K562 (cell line): ENCODE results near the gene LMNA. TPM values are rescaled to one million over a fixed set of nuclear protein-coding genes. Genes with fewer than 3 reads are reported as not detected.

Source experiments
- ARHGAP35 ChIP-seq: fragments of 450-650 bp; IDR thresholded peaks from 2 replicates; pipeline ENCODE4 v1.6.1; 2018; ENCODE audit not compliant: partially characterized antibody
- GABPB2 ChIP-seq: fragments of 250-450 bp; sonication (Bioruptor Pico); conservative IDR thresholded peaks from 2 replicates; pipeline ENCODE4 v1.5.1; 2021; ENCODE audit warnings: mild to moderate bottlenecking
- HLTF ChIP-seq: fragments of 450-650 bp; IDR thresholded peaks from 2 replicates; pipeline ENCODE4 v1.6.1; 2016
- POLR2AphosphoS5 ChIP-seq: IDR thresholded peaks from 2 replicates; pipeline ENCODE4 v1.6.1; 2011; ENCODE audit warnings: mild to moderate bottlenecking, low read depth, low read length, moderate library complexity; ENCODE audit not compliant: control insufficient read depth, insufficient read depth
- SMARCE1 ChIP-seq: fragments of 450-650 bp; IDR thresholded peaks from 2 replicates; pipeline ENCODE4 v1.7.1; 2016; ENCODE audit warnings: mild to moderate bottlenecking
- TAF15 ChIP-seq: fragments of 200-400 bp; formaldehyde crosslinking; IDR thresholded peaks from 2 replicates; pipeline ENCODE4 v1.6.1; 2017; ENCODE audit warnings: mild to moderate bottlenecking, low read depth, low read length, moderate library complexity
- TFE3 ChIP-seq: fragments of 450-650 bp; formaldehyde crosslinking; IDR thresholded peaks from 2 replicates; pipeline ENCODE4 v1.4.0; 2020; ENCODE audit warnings: mild to moderate bottlenecking, mixed read lengths
- ZC3H8 ChIP-seq: fragments of 450-650 bp; IDR thresholded peaks from 2 replicates; pipeline ENCODE4 v1.6.1; 2017
- ZNF23 ChIP-seq: fragments of 250-450 bp; sonication (Bioruptor Pico); IDR thresholded peaks from 2 replicates; pipeline ENCODE4 v1.4.0; 2020; ENCODE audit warnings: mild to moderate bottlenecking
- ZNF282 ChIP-seq: sonication (generic); formaldehyde crosslinking; IDR thresholded peaks from 2 replicates; pipeline ENCODE4 v1.8.1; 2023; ENCODE audit warnings: missing genetic modification reagents
- ZNF354B ChIP-seq: fragments of 250-450 bp; sonication (Bioruptor Pico); IDR thresholded peaks from 2 replicates; pipeline ENCODE4 v1.4.0; 2020
- ZNF408 ChIP-seq: fragments of 250-450 bp; sonication (Bioruptor Pico); IDR thresholded peaks from 2 replicates; pipeline ENCODE4 v1.4.0; 2020; ENCODE audit warnings: low read depth, mild to moderate bottlenecking, moderate library complexity
- ZNF655 ChIP-seq: fragments of 250-450 bp; sonication (Bioruptor Pico); IDR thresholded peaks from 2 replicates; pipeline ENCODE4 v1.5.0; 2021
- polyA plus RNA-seq, 8 experiments: library from polyadenylated mRNA; depleted of rRNA in 4 of 8; stranded (reverse) in 5 of 8; unstranded in 3 of 8; fragments of >200 nt; fragmentation: Nextera tagmentation in 2 of 8; fragmentation: Illumina TruSeq in 1 of 8; extraction: Ambion mirVana in 2 of 8; extraction: Trizol in 1 of 8; gene quantifications; 2 replicates each; pipeline versions ENCODE4 v1.2.1 to v1.2.3, GENCODE V29; 2011 to 2014; ENCODE audit warnings: inconsistent platforms in 1 of 8, missing spikeins in 1 of 8
- total RNA-seq, 7 experiments: library from RNA; depleted of rRNA in 6 of 7; stranded (reverse); fragments of >200 nt in 6 of 7; fragmentation: Illumina TruSeq in 2 of 7; extraction: Trizol in 2 of 7; gene quantifications; 2 replicates each; pipeline versions ENCODE4 v1.2.1 to v1.2.3, GENCODE V29; 2011 to 2021; ENCODE audit warnings: low replicate concordance in 1 of 7
- TF ChIP-seq, protein P1 (sequence below): sonication (generic); formaldehyde crosslinking; IDR thresholded peaks from 2 replicates; pipeline ENCODE4 v1.8.0; 2022; ENCODE audit warnings: mild to moderate bottlenecking, missing genetic modification reagents
- TF ChIP-seq, protein P2 (sequence below): fragments of 250-450 bp; sonication (Bioruptor Pico); IDR thresholded peaks from 2 replicates; pipeline ENCODE4 v1.4.0; 2020
- TF ChIP-seq, protein P3 (sequence below): fragments of 450-650 bp; IDR thresholded peaks from 2 replicates; pipeline ENCODE4 v1.6.1; 2016

The LMNA gene
- total and polyA plus RNA-seq, 9 of the 15 experiments (the other 6 are each of a cell fraction or from before 2014, with no cell fraction given) = 1.00 to 347 (median 88.2) TPM

- TF ChIP-seq ZNF655 (CRISPR knock-in tag) (no peak), SMARCE1 (peak; percentile 73; the same call in 1 of the 2 replicates), ZC3H8 (no peak), HLTF (no peak; the same call in 1 of the 2 replicates), TAF15 (no peak), POLR2AphosphoS5 (peak; percentile 27; the same call in 1 of the 2 replicates), ZNF408 (no peak), ZNF23 (no peak), ARHGAP35 (no peak), GABPB2 (CRISPR knock-in tag) (no peak), ZNF354B (CRISPR knock-in tag) (no peak), TFE3 (CRISPR knock-in tag) (no peak), ZNF282 (CRISPR knock-in tag) (no peak)
- TF ChIP-seq, protein P1, sequence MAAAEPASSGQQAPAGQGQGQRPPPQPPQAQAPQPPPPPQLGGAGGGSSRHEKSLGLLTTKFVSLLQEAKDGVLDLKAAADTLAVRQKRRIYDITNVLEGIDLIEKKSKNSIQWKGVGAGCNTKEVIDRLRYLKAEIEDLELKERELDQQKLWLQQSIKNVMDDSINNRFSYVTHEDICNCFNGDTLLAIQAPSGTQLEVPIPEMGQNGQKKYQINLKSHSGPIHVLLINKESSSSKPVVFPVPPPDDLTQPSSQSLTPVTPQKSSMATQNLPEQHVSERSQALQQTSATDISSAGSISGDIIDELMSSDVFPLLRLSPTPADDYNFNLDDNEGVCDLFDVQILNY (CRISPR knock-in tag) = no peak
- TF ChIP-seq, protein P2, sequence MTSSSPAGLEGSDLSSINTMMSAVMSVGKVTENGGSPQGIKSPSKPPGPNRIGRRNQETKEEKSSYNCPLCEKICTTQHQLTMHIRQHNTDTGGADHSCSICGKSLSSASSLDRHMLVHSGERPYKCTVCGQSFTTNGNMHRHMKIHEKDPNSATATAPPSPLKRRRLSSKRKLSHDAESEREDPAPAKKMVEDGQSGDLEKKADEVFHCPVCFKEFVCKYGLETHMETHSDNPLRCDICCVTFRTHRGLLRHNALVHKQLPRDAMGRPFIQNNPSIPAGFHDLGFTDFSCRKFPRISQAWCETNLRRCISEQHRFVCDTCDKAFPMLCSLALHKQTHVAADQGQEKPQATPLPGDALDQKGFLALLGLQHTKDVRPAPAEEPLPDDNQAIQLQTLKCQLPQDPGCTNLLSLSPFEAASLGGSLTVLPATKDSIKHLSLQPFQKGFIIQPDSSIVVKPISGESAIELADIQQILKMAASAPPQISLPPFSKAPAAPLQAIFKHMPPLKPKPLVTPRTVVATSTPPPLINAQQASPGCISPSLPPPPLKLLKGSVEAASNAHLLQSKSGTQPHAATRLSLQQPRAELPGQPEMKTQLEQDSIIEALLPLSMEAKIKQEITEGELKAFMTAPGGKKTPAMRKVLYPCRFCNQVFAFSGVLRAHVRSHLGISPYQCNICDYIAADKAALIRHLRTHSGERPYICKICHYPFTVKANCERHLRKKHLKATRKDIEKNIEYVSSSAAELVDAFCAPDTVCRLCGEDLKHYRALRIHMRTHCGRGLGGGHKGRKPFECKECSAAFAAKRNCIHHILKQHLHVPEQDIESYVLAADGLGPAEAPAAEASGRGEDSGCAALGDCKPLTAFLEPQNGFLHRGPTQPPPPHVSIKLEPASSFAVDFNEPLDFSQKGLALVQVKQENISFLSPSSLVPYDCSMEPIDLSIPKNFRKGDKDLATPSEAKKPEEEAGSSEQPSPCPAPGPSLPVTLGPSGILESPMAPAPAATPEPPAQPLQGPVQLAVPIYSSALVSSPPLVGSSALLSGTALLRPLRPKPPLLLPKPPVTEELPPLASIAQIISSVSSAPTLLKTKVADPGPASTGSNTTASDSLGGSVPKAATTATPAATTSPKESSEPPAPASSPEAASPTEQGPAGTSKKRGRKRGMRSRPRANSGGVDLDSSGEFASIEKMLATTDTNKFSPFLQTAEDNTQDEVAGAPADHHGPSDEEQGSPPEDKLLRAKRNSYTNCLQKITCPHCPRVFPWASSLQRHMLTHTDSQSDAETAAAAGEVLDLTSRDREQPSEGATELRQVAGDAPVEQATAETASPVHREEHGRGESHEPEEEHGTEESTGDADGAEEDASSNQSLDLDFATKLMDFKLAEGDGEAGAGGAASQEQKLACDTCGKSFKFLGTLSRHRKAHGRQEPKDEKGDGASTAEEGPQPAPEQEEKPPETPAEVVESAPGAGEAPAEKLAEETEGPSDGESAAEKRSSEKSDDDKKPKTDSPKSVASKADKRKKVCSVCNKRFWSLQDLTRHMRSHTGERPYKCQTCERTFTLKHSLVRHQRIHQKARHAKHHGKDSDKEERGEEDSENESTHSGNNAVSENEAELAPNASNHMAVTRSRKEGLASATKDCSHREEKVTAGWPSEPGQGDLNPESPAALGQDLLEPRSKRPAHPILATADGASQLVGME (CRISPR knock-in tag) = no peak
- TF ChIP-seq, protein P3, sequence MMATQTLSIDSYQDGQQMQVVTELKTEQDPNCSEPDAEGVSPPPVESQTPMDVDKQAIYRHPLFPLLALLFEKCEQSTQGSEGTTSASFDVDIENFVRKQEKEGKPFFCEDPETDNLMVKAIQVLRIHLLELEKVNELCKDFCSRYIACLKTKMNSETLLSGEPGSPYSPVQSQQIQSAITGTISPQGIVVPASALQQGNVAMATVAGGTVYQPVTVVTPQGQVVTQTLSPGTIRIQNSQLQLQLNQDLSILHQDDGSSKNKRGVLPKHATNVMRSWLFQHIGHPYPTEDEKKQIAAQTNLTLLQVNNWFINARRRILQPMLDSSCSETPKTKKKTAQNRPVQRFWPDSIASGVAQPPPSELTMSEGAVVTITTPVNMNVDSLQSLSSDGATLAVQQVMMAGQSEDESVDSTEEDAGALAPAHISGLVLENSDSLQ = no peak
Observed at GRCh38 chr1:156129687-156130577, 15.4 kb downstream of the LMNA start (continued).
